Spleen (tissue), 11 donors: Measurements from ENCODE around the gene AMBRA1. TPM values are rescaled to one million over a fixed set of nuclear protein-coding genes. Genes with fewer than 3 reads are reported as not detected.
A peak's percentile ranks its signal among the peaks of the same experiment; 100 is the strongest.

Experiments used
- DNase-seq: peaks from one replicate; pipeline ENCODE4 v3.0.0-alpha.2; 2020
- H3K27ac ChIP-seq, 8 donors: fragments of 200-600 bp; sonication (generic) in 7 of 8; 1 replicate in 4 of 8; 2 replicates in 4 of 8; pipeline versions ENCODE4 v1.5.0 to v1.8.0; 2016 to 2021; ENCODE audit warnings: inconsistent platforms in 4 of 8, mild to moderate bottlenecking in 4 of 8, moderate library complexity in 1 of 8
- H3K27me3 ChIP-seq, 7 donors: fragments of 200-600 bp; sonication (generic) in 6 of 7; replicated peaks in 1 of 7; 1 replicate in 4 of 7; 2 replicates in 3 of 7; pipeline versions ENCODE4 v1.5.0 to v1.8.0; 2016 to 2021; ENCODE audit warnings: inconsistent platforms in 3 of 7, mild to moderate bottlenecking in 1 of 7
- H3K36me3 ChIP-seq, 6 donors: fragments of 200-600 bp; sonication (generic) in 5 of 6; 1 replicate in 4 of 6; 2 replicates in 2 of 6; pipeline versions ENCODE4 v1.5.0 to v1.8.0; 2016 to 2021; ENCODE audit warnings: inconsistent platforms in 2 of 6
- H3K4me1 ChIP-seq, 6 donors: fragments of 200-600 bp; sonication (generic) in 5 of 6; 1 replicate in 3 of 6; 2 replicates in 3 of 6; pipeline versions ENCODE4 v1.5.0 to v1.8.0; 2016 to 2021; ENCODE audit warnings: inconsistent platforms in 3 of 6
- H3K4me3 ChIP-seq, 8 donors: fragments of 200-600 bp; sonication (generic) in 7 of 8; 1 replicate in 4 of 8; 2 replicates in 4 of 8; pipeline versions ENCODE4 v1.5.0 to v1.8.0; 2016 to 2021; ENCODE audit warnings: inconsistent platforms in 4 of 8, mild to moderate bottlenecking in 4 of 8, moderate library complexity in 2 of 8
- H3K9me3 ChIP-seq, 8 donors: fragments of 200-600 bp; sonication (generic) in 7 of 8; 1 replicate in 4 of 8; 2 replicates in 4 of 8; pipeline versions ENCODE4 v1.5.0 to v1.8.0; 2016 to 2021; ENCODE audit warnings: inconsistent platforms in 4 of 8
- CTCF ChIP-seq, 11 experiments: fragments of 200-600 bp in 7 of 11; fragments of 450-650 bp in 4 of 11; sonication (generic) in 4 of 11; IDR thresholded peaks in 8 of 11; conservative IDR thresholded peaks in 3 of 11; 1 replicate in 7 of 11; 2 replicates in 4 of 11; pipeline versions ENCODE4 v1.4.0 to v1.8.0; 2016 to 2021; ENCODE audit warnings: antibody characterized with exemption in 11 of 11, inconsistent platforms in 4 of 11, mild to moderate bottlenecking in 1 of 11
- POLR2A ChIP-seq, 3 donors: fragments of 450-650 bp; IDR thresholded peaks; one replicate each; pipeline ENCODE4 v1.5.1; 2017; ENCODE audit warnings: antibody characterized with exemption in 3 of 3, mild to moderate bottlenecking in 1 of 3
- POLR2AphosphoS5 ChIP-seq, 3 donors: sonication (generic); formaldehyde crosslinking; IDR thresholded peaks; one replicate each; pipeline ENCODE4 v1.5.1; 2017; ENCODE audit warnings: antibody characterized with exemption in 3 of 3
- WGBS, 5 donors: extraction: QIAGEN DNeasy Blood & Tissue Kit in 3 of 5; methylation state at CpG; one replicate each; pipeline versions ENCODE4 v1.1.5 to v1.1.7; 2013 to 2018; 5-methylcytosine and 5-hydroxymethylcytosine counted together
- intact Hi-C: fragments of 100-400 bp; cut with DNase I; formaldehyde crosslinking; loops from one replicate; pipeline ENCODE4 v1.15.0; 2023; ENCODE audit warnings: low total_unique reads
- polyA plus RNA-seq, 3 donors: library from polyadenylated mRNA; stranded (reverse); fragments of 200-250 nt; gene quantifications; one replicate each; pipeline ENCODE4 v1.2.1, GENCODE V29; 2013
- total RNA-seq, 7 donors: library from RNA; depleted of rRNA in 3 of 7; stranded (reverse); fragments of >200 nt in 3 of 7; fragmentation: NEBNext Ultra II Directional in 4 of 7; extraction: Animal tissue kit (Norgen Biotek cat#: 25700) in 4 of 7; gene quantifications; one replicate each; pipeline versions ENCODE4 v1.1.0 to v1.2.1, GENCODE V29; 2016 to 2021
- donor health status: healthy with polysubstance abuse.
- donor health status: DM: no; HTN: no; CAD: no; lungs with moderate emphysema.
- donor health status: DM: no; HTN: no; CAD: no.
- donor health status: Bipolar disorder and iron deficiency.
- donor health status: healthy.
- donor health status: DM: no; HTN: no; CAD: no.
- donor health status: DM: yes; HTN: yes; CAD: no.

The AMBRA1 gene
- total and polyA plus RNA-seq, 10 donors, result 3.6 to 54.6 (median 37.7) TPM

GRCh38 chr11:46471943-46472661, 121.7 kb downstream of the AMBRA1 start:
- H3K27ac ChIP-seq, result peak overlapping the region in 1 of 8 donors; percentile 3
- H3K4me3 ChIP-seq, result no peak overlapping the region
- H3K4me1 ChIP-seq, result peaks cover 3 to 16% (median 8%) of the 10 kb centered on the region in 6 donors
- H3K9me3 ChIP-seq, result no peaks in the 10 kb centered on the region
- intact Hi-C loops, result no loop called here
- H3K36me3 ChIP-seq, result peaks cover 0 to 20% (median 6%) of the 10 kb centered on the region in 6 donors
- no peak for DNase-seq
- 92 to 97% (median 93%) methylated on average over 5 of the region's 5 CpGs for WGBS, 5 donors
- H3K27me3 ChIP-seq, result no peaks in the 10 kb centered on the region
- no peak for TF ChIP-seq POLR2A (IDR thresholded peaks at IDR 0.05)
- TF ChIP-seq POLR2AphosphoS5 (IDR thresholded peaks at IDR 0.05), result no peak
- no peak for TF ChIP-seq CTCF (IDR thresholded peaks at IDR 0.05 in 8 of 11, conservative IDR thresholded peaks at IDR 0.05 in 3 of 11)

GRCh38 chr11:46469926-46470325, 123.9 kb downstream of the AMBRA1 start:
- no peak for DNase-seq

GRCh38 chr11:46465683-46466082, 128.1 kb downstream of the AMBRA1 start:
- Histone ChIP-seq H3K36me3 (peaks cover 0 to 20% (median 6%) of the 10 kb centered on the region in 6 donors), H3K27ac (no peak overlapping the region), H3K4me3 (no peak overlapping the region), H3K27me3 (no peaks in the 10 kb centered on the region), H3K4me1 (peaks cover 0 to 37% (median 7%) of the 10 kb centered on the region in 6 donors), H3K9me3 (no peaks in the 10 kb centered on the region)
- intact Hi-C loops, result no loop called here
- 36 to 77% (median 72%) methylated on average over 1 of the region's 1 CpG for WGBS, 5 donors
- no peak for TF ChIP-seq POLR2A (IDR thresholded peaks at IDR 0.05)
- TF ChIP-seq POLR2AphosphoS5 (IDR thresholded peaks at IDR 0.05), result no peak
- no peak for TF ChIP-seq CTCF (IDR thresholded peaks at IDR 0.05 in 8 of 11, conservative IDR thresholded peaks at IDR 0.05 in 3 of 11)
- DNase-seq, result no peak

More at GRCh38 chr11:46469926-46470325, 123.9 kb downstream of the AMBRA1 start:
- intact Hi-C loops, result no loop called here
- Histone ChIP-seq H3K9me3 (no peaks in the 10 kb centered on the region), H3K4me1 (peaks cover 3 to 25% (median 8%) of the 10 kb centered on the region in 6 donors), H3K27ac (no peak overlapping the region), H3K27me3 (no peaks in the 10 kb centered on the region), H3K36me3 (peaks cover 0 to 20% (median 6%) of the 10 kb centered on the region in 6 donors), H3K4me3 (no peak overlapping the region)
- TF ChIP-seq CTCF (IDR thresholded peaks at IDR 0.05 in 8 of 11, conservative IDR thresholded peaks at IDR 0.05 in 3 of 11) (no peak), POLR2A (IDR thresholded peaks at IDR 0.05) (no peak), POLR2AphosphoS5 (IDR thresholded peaks at IDR 0.05) (no peak)
- 96 to 99% (median 97%) methylated on average over 4 of the region's 4 CpGs for WGBS, 5 donors

- H3K9me3 ChIP-seq, result no peaks in the 10 kb centered on the region
- H3K36me3 ChIP-seq, result peaks cover 0 to 16% (median 6%) of the 10 kb centered on the region in 6 donors
- peaks cover 0 to 39% (median 7%) of the 10 kb centered on the region in 6 donors for H3K4me1 ChIP-seq
- TF ChIP-seq CTCF (IDR thresholded peaks at IDR 0.05 in 8 of 11, conservative IDR thresholded peaks at IDR 0.05 in 3 of 11), result no peak
- TF ChIP-seq POLR2AphosphoS5 (IDR thresholded peaks at IDR 0.05), result no peak
- no peak for TF ChIP-seq POLR2A (IDR thresholded peaks at IDR 0.05)
- intact Hi-C loops, result no loop called here
- no peaks in the 10 kb centered on the region for H3K27me3 ChIP-seq
- 74 to 95% (median 84%) methylated on average over 5 of the region's 5 CpGs for WGBS, 5 donors
- DNase-seq, result no peak
- no peak overlapping the region for H3K4me3 ChIP-seq
- H3K27ac ChIP-seq, result no peak overlapping the region
Measured at GRCh38 chr11:46463701-46464421, 130.0 kb downstream of the AMBRA1 start.
